Measurements from ENCODE around the gene APOF.
A peak's percentile ranks its signal among the peaks of the same experiment; 100 is the strongest.
"Not testable (repeated sequence)": the region's sequence is repeated elsewhere in the genome, so short reads cannot be mapped to it uniquely, and the experiment has no call there.

The APOF gene

GRCh38 chr12:56350662-56351061, 12.0 kb downstream of the APOF start:
- no peak for DNase-seq (ENCODE audit: low spot score)
- H3K27me3 Mint-ChIP-seq (ENCODE audit: low read depth): no peaks in the 10 kb centered on the region
- no peaks in the 10 kb centered on the region for H3K9me3 Mint-ChIP-seq
- no peak overlapping the region for H3K27ac Mint-ChIP-seq
- no peak overlapping the region for H3K4me3 Mint-ChIP-seq
- H3K4me1 Mint-ChIP-seq (ENCODE audit: low read depth): no peaks in the 10 kb centered on the region
- peaks cover 63% of the 10 kb centered on the region for H3K36me3 Mint-ChIP-seq (ENCODE audit: low read depth)

GRCh38 chr12:56348776-56349175, 13.9 kb downstream of the APOF start:
- H3K4me1 Mint-ChIP-seq (ENCODE audit: low read depth): no peaks in the 10 kb centered on the region
- no peaks in the 10 kb centered on the region for H3K9me3 Mint-ChIP-seq
- no peak overlapping the region for H3K4me3 Mint-ChIP-seq
- no peak overlapping the region for H3K27ac Mint-ChIP-seq
- DNase-seq (ENCODE audit: low spot score): no peak
- peaks cover 58% of the 10 kb centered on the region for H3K36me3 Mint-ChIP-seq (ENCODE audit: low read depth)
- H3K27me3 Mint-ChIP-seq (ENCODE audit: low read depth): no peaks in the 10 kb centered on the region

GRCh38 chr12:56347255-56347654, 15.4 kb downstream of the APOF start:
- H3K27ac Mint-ChIP-seq; H3K4me1 Mint-ChIP-seq (ENCODE audit: low read depth); H3K4me3 Mint-ChIP-seq; DNase-seq (ENCODE audit: low spot score); H3K9me3 Mint-ChIP-seq; H3K27me3 Mint-ChIP-seq (ENCODE audit: low read depth): not testable (repeated sequence)
- peaks cover 63% of the 10 kb centered on the region for H3K36me3 Mint-ChIP-seq (ENCODE audit: low read depth)

- no peak overlapping the region for H3K27ac Mint-ChIP-seq
- H3K36me3 Mint-ChIP-seq (ENCODE audit: low read depth): peaks cover 63% of the 10 kb centered on the region
- no peaks in the 10 kb centered on the region for H3K9me3 Mint-ChIP-seq
- no peak for DNase-seq (ENCODE audit: low spot score)
- H3K4me1 Mint-ChIP-seq (ENCODE audit: low read depth): no peaks in the 10 kb centered on the region
- no peaks in the 10 kb centered on the region for H3K27me3 Mint-ChIP-seq (ENCODE audit: low read depth)
- no peak overlapping the region for H3K4me3 Mint-ChIP-seq
Observed at GRCh38 chr12:56346675-56347074, 16.0 kb downstream of the APOF start.

- not testable (repeated sequence) for H3K9me3 Mint-ChIP-seq, H3K27ac Mint-ChIP-seq
- peaks cover 39% of the 10 kb centered on the region for H3K36me3 Mint-ChIP-seq (ENCODE audit: low read depth)
Observed at GRCh38 chr12:56342290-56342689, 20.4 kb downstream of the APOF start.

GRCh38 chr12:56341616-56342015, 21.0 kb downstream of the APOF start:
- no peak for DNase-seq (ENCODE audit: low spot score)
- no peaks in the 10 kb centered on the region for H3K27me3 Mint-ChIP-seq (ENCODE audit: low read depth)
- H3K9me3 Mint-ChIP-seq: no peaks in the 10 kb centered on the region
- H3K4me3 Mint-ChIP-seq: no peak overlapping the region
- H3K36me3 Mint-ChIP-seq (ENCODE audit: low read depth): peaks cover 35% of the 10 kb centered on the region
- H3K27ac Mint-ChIP-seq: no peak overlapping the region
- peaks cover 26% of the 10 kb centered on the region for H3K4me1 Mint-ChIP-seq (ENCODE audit: low read depth)

More at GRCh38 chr12:56342290-56342689, 20.4 kb downstream of the APOF start:
- H3K4me3 Mint-ChIP-seq; H3K27me3 Mint-ChIP-seq (ENCODE audit: low read depth); DNase-seq (ENCODE audit: low spot score): not testable (repeated sequence)
- peaks cover 22% of the 10 kb centered on the region for H3K4me1 Mint-ChIP-seq (ENCODE audit: low read depth)

- Mint-ChIP-seq H3K27ac (peak overlapping the region; percentile 98), H3K4me1 (ENCODE audit: low read depth) (peaks cover 32% of the 10 kb centered on the region), H3K9me3 (no peaks in the 10 kb centered on the region), H3K4me3 (peak overlapping the region; percentile 85), H3K36me3 (ENCODE audit: low read depth) (peaks cover 21% of the 10 kb centered on the region), H3K27me3 (ENCODE audit: low read depth) (no peaks in the 10 kb centered on the region)
- no peak for DNase-seq (ENCODE audit: low spot score)
Observed at GRCh38 chr12:56339158-56339422, 23.6 kb downstream of the APOF start.

- H3K9me3 Mint-ChIP-seq: no peaks in the 10 kb centered on the region
- H3K4me3 Mint-ChIP-seq: peak within 1 kb of the TSS; percentile 85
- H3K27me3 Mint-ChIP-seq (ENCODE audit: low read depth): no peaks in the 10 kb centered on the region
- H3K27ac Mint-ChIP-seq: peak within 1 kb of the TSS; percentile 98
- H3K4me1 Mint-ChIP-seq (ENCODE audit: low read depth): peaks cover 32% of the 10 kb centered on the region
- peak; percentile 89 for DNase-seq (ENCODE audit: low spot score)
- H3K36me3 Mint-ChIP-seq (ENCODE audit: low read depth): peaks cover 15% of the 10 kb centered on the region
Observed at GRCh38 chr12:56338308-56339157, 24.1 kb downstream of the APOF start, which contains the start of gene IL23A. IL23A (plus strand) TSS chr12:56338884; CDS start chr12:56339045, 161 bp downstream.

GRCh38 chr12:56337753-56338251, 24.9 kb downstream of the APOF start:
- H3K4me1 Mint-ChIP-seq (ENCODE audit: low read depth): peaks cover 35% of the 10 kb centered on the region
- no peaks in the 10 kb centered on the region for H3K27me3 Mint-ChIP-seq (ENCODE audit: low read depth)
- peaks cover 9% of the 10 kb centered on the region for H3K36me3 Mint-ChIP-seq (ENCODE audit: low read depth)
- no peaks in the 10 kb centered on the region for H3K9me3 Mint-ChIP-seq
- H3K27ac Mint-ChIP-seq: peak overlapping the region; percentile 98
- DNase-seq (ENCODE audit: low spot score): no peak
- H3K4me3 Mint-ChIP-seq: peak overlapping the region; percentile 63

GRCh38 chr12:56336361-56337167, 26.1 kb downstream of the APOF start:
- Mint-ChIP-seq H3K9me3 (no peaks in the 10 kb centered on the region), H3K27ac (peak overlapping the region; percentile 68), H3K4me3 (peak overlapping the region; percentile 26), H3K4me1 (ENCODE audit: low read depth) (peaks cover 39% of the 10 kb centered on the region), H3K27me3 (ENCODE audit: low read depth) (no peaks in the 10 kb centered on the region), H3K36me3 (ENCODE audit: low read depth) (peaks cover 11% of the 10 kb centered on the region)
- no peak for DNase-seq (ENCODE audit: low spot score)

- H3K27ac Mint-ChIP-seq; H3K9me3 Mint-ChIP-seq; H3K36me3 Mint-ChIP-seq (ENCODE audit: low read depth); H3K27me3 Mint-ChIP-seq (ENCODE audit: low read depth); H3K4me3 Mint-ChIP-seq; DNase-seq (ENCODE audit: low spot score): not testable (repeated sequence)
- H3K4me1 Mint-ChIP-seq (ENCODE audit: low read depth): peaks cover 41% of the 10 kb centered on the region
Observed at GRCh38 chr12:56335527-56335926, 27.1 kb downstream of the APOF start.

GRCh38 chr12:56334490-56334793, 28.2 kb downstream of the APOF start:
- peaks cover 8% of the 10 kb centered on the region for H3K36me3 Mint-ChIP-seq (ENCODE audit: low read depth)
- peaks cover 34% of the 10 kb centered on the region for H3K4me1 Mint-ChIP-seq (ENCODE audit: low read depth)
- H3K27ac Mint-ChIP-seq: peak overlapping the region; percentile 99
- no peak for DNase-seq (ENCODE audit: low spot score)
- H3K4me3 Mint-ChIP-seq: peak overlapping the region; percentile 92
- H3K27me3 Mint-ChIP-seq (ENCODE audit: low read depth): no peaks in the 10 kb centered on the region
- no peaks in the 10 kb centered on the region for H3K9me3 Mint-ChIP-seq

GRCh38 chr12:56333679-56334489, 28.8 kb downstream of the APOF start, which contains the start of gene PAN2:
PAN2 (minus strand) TSS chr12:56334000; CDS start chr12:56333094, 906 bp downstream.
- Mint-ChIP-seq H3K4me3 (peak within 1 kb of the TSS; percentile 92), H3K4me1 (ENCODE audit: low read depth) (peaks cover 29% of the 10 kb centered on the region), H3K36me3 (ENCODE audit: low read depth) (peaks cover 8% of the 10 kb centered on the region), H3K27ac (peak within 1 kb of the TSS; percentile 99), H3K27me3 (ENCODE audit: low read depth) (no peaks in the 10 kb centered on the region), H3K9me3 (no peaks in the 10 kb centered on the region)
- peak; percentile 96 for DNase-seq (ENCODE audit: low spot score)

Data from T-helper 2 cell treated with Interferon-gamma antibody and Interleukin-4, amounts not matched to agents 5 μg/mL and 100 μg/mL, for 36 hours (primary cell).